C4-2B (cell line): ENCODE measurements around the gene S100A10.

Experiments
- ZFX ChIP-seq: fragments of 450-650 bp; IDR thresholded peaks from 2 replicates; pipeline ENCODE4 v1.6.1; 2017
- TF ChIP-seq, protein P1 (sequence below): fragments of 450-650 bp; conservative IDR thresholded peaks from 2 replicates; pipeline ENCODE4 v1.5.1; 2017; ENCODE audit warnings: mild to moderate bottlenecking

GRCh38 chr1:151970626-151971025 lies 23.0 kb downstream of the S100A10 start:
- TF ChIP-seq, protein P1, sequence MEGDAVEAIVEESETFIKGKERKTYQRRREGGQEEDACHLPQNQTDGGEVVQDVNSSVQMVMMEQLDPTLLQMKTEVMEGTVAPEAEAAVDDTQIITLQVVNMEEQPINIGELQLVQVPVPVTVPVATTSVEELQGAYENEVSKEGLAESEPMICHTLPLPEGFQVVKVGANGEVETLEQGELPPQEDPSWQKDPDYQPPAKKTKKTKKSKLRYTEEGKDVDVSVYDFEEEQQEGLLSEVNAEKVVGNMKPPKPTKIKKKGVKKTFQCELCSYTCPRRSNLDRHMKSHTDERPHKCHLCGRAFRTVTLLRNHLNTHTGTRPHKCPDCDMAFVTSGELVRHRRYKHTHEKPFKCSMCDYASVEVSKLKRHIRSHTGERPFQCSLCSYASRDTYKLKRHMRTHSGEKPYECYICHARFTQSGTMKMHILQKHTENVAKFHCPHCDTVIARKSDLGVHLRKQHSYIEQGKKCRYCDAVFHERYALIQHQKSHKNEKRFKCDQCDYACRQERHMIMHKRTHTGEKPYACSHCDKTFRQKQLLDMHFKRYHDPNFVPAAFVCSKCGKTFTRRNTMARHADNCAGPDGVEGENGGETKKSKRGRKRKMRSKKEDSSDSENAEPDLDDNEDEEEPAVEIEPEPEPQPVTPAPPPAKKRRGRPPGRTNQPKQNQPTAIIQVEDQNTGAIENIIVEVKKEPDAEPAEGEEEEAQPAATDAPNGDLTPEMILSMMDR: no peak
- TF ChIP-seq ZFX: no peak
